ENCODE data around the gene SARDH.

The SARDH gene

GRCh38 chr9:133692364-133692985, 45.7 kb downstream of the SARDH start:
- DNase-seq, result no peak
- H3K4me1 ChIP-seq (ENCODE audit: low read length), result no peaks in the 10 kb centered on the region
- H3K79me2 ChIP-seq (ENCODE audit: low read length), result no peaks in the 10 kb centered on the region
- no peak overlapping the region for H3K4me2 ChIP-seq (ENCODE audit: low read depth, low read length)
- H3F3A ChIP-seq (ENCODE audit: insufficient read depth, low read length), result no peaks in the 10 kb centered on the region
- no peaks in the 10 kb centered on the region for H4K20me1 ChIP-seq (ENCODE audit: insufficient read depth, low read length)
- H3K27ac ChIP-seq (ENCODE audit: low read length), result no peak overlapping the region
- no peaks in the 10 kb centered on the region for H3K9me3 ChIP-seq (replicated peaks; ENCODE audit: insufficient read depth, low read length)
- peaks cover 92% of the 10 kb centered on the region for H3K27me3 ChIP-seq (replicated peaks; ENCODE audit: insufficient read depth, low read length)
- TF ChIP-seq EZH2phosphoT487 (IDR thresholded peaks at IDR 0.05; ENCODE audit: low read length) (no peak), CTCF (IDR thresholded peaks at IDR 0.05; ENCODE audit: low read length) (no peak), EZH2 (optimal IDR thresholded peaks at IDR 0.05; ENCODE audit: low read depth, low read length) (no peak)
- no peak overlapping the region for H3K9ac ChIP-seq (ENCODE audit: low read length)
- H2AFZ ChIP-seq (ENCODE audit: low read length), result no peak overlapping the region
- H3K4me3 ChIP-seq (ENCODE audit: low read length), result no peak overlapping the region
- H3K36me3 ChIP-seq (replicated peaks; ENCODE audit: insufficient read depth, low read length), result no peaks in the 10 kb centered on the region
- H3K9me2 ChIP-seq (replicated peaks; ENCODE audit: insufficient read depth, low read length), result no peaks in the 10 kb centered on the region

GRCh38 chr9:133691626-133692363, 46.4 kb downstream of the SARDH start:
- Histone ChIP-seq H3K9me3 (replicated peaks; ENCODE audit: insufficient read depth, low read length) (no peaks in the 10 kb centered on the region), H3F3A (ENCODE audit: insufficient read depth, low read length) (no peaks in the 10 kb centered on the region), H3K4me2 (ENCODE audit: low read depth, low read length) (no peak overlapping the region), H3K4me3 (ENCODE audit: low read length) (no peak overlapping the region), H3K36me3 (replicated peaks; ENCODE audit: insufficient read depth, low read length) (no peaks in the 10 kb centered on the region), H3K79me2 (ENCODE audit: low read length) (no peaks in the 10 kb centered on the region), H4K20me1 (ENCODE audit: insufficient read depth, low read length) (no peaks in the 10 kb centered on the region), H3K27me3 (replicated peaks; ENCODE audit: insufficient read depth, low read length) (peaks cover 92% of the 10 kb centered on the region), H2AFZ (ENCODE audit: low read length) (no peak overlapping the region), H3K27ac (ENCODE audit: low read length) (no peak overlapping the region), H3K9ac (ENCODE audit: low read length) (no peak overlapping the region), H3K4me1 (ENCODE audit: low read length) (no peaks in the 10 kb centered on the region), H3K9me2 (replicated peaks; ENCODE audit: insufficient read depth, low read length) (no peaks in the 10 kb centered on the region)
- DNase-seq, result no peak
- no peak for TF ChIP-seq CTCF (IDR thresholded peaks at IDR 0.05; ENCODE audit: low read length)
- no peak for TF ChIP-seq EZH2 (optimal IDR thresholded peaks at IDR 0.05; ENCODE audit: low read depth, low read length)
- TF ChIP-seq EZH2phosphoT487 (IDR thresholded peaks at IDR 0.05; ENCODE audit: low read length), result no peak

- Histone ChIP-seq H3K9me2 (replicated peaks; ENCODE audit: insufficient read depth, low read length) (no peaks in the 10 kb centered on the region), H3K27ac (ENCODE audit: low read length) (no peak overlapping the region), H2AFZ (ENCODE audit: low read length) (no peak overlapping the region), H3K4me2 (ENCODE audit: low read depth, low read length) (no peak overlapping the region), H3K27me3 (replicated peaks; ENCODE audit: insufficient read depth, low read length) (peaks cover 92% of the 10 kb centered on the region), H3F3A (ENCODE audit: insufficient read depth, low read length) (no peaks in the 10 kb centered on the region), H4K20me1 (ENCODE audit: insufficient read depth, low read length) (no peaks in the 10 kb centered on the region), H3K4me3 (ENCODE audit: low read length) (no peak overlapping the region), H3K79me2 (ENCODE audit: low read length) (no peaks in the 10 kb centered on the region), H3K36me3 (replicated peaks; ENCODE audit: insufficient read depth, low read length) (no peaks in the 10 kb centered on the region), H3K4me1 (ENCODE audit: low read length) (no peaks in the 10 kb centered on the region), H3K9me3 (replicated peaks; ENCODE audit: insufficient read depth, low read length) (no peaks in the 10 kb centered on the region), H3K9ac (ENCODE audit: low read length) (no peak overlapping the region)
- DNase-seq, result no peak
- TF ChIP-seq CTCF (IDR thresholded peaks at IDR 0.05; ENCODE audit: low read length), result no peak
- no peak for TF ChIP-seq EZH2phosphoT487 (IDR thresholded peaks at IDR 0.05; ENCODE audit: low read length)
- no peak for TF ChIP-seq EZH2 (optimal IDR thresholded peaks at IDR 0.05; ENCODE audit: low read depth, low read length)
These were observed 47.0 kb downstream of the SARDH start for GRCh38 chr9:133691191-133691590.
